ENCODE measurements around the gene NTN1.

The NTN1 gene

GRCh38 chr17:9132944-9133610 lies 111.8 kb downstream of the NTN1 start:
- H3K4me3 Mint-ChIP-seq = no peak overlapping the region
- no peaks in the 10 kb centered on the region for H3K9me3 Mint-ChIP-seq
- TF ChIP-seq CTCF (IDR thresholded peaks at IDR 0.05; ENCODE audit: unreplicated experiment in 3 of 3) = no peak
- H3K27ac Mint-ChIP-seq = no peak overlapping the region
- H3K36me3 Mint-ChIP-seq (ENCODE audit: low read depth) = no peaks in the 10 kb centered on the region
- H3K4me1 Mint-ChIP-seq = peaks cover 20% of the 10 kb centered on the region
- peaks cover 22% of the 10 kb centered on the region for H3K27me3 Mint-ChIP-seq (ENCODE audit: low read depth)

GRCh38 chr17:9138161-9138717 lies 116.9 kb downstream of the NTN1 start:
- Mint-ChIP-seq H3K27ac (no peak overlapping the region), H3K4me1 (peaks cover 20% of the 10 kb centered on the region), H3K36me3 (ENCODE audit: low read depth) (no peaks in the 10 kb centered on the region), H3K9me3 (no peaks in the 10 kb centered on the region), H3K4me3 (no peak overlapping the region), H3K27me3 (ENCODE audit: low read depth) (peaks cover 10% of the 10 kb centered on the region)
- TF ChIP-seq CTCF (IDR thresholded peaks at IDR 0.05; ENCODE audit: unreplicated experiment in 3 of 3) = no peak

- Mint-ChIP-seq H3K9me3 (no peaks in the 10 kb centered on the region), H3K27me3 (ENCODE audit: low read depth) (peaks cover 14% of the 10 kb centered on the region), H3K27ac (no peak overlapping the region), H3K4me3 (no peak overlapping the region), H3K36me3 (ENCODE audit: low read depth) (no peaks in the 10 kb centered on the region), H3K4me1 (peaks cover 15% of the 10 kb centered on the region)
- TF ChIP-seq CTCF (IDR thresholded peaks at IDR 0.05; ENCODE audit: unreplicated experiment in 3 of 3) = no peak
Observed at GRCh38 chr17:9139695-9140094, 118.4 kb downstream of the NTN1 start.

- peaks cover 8% of the 10 kb centered on the region for H3K4me1 Mint-ChIP-seq
- H3K9me3 Mint-ChIP-seq = no peaks in the 10 kb centered on the region
- no peak for TF ChIP-seq CTCF (IDR thresholded peaks at IDR 0.05; ENCODE audit: unreplicated experiment in 3 of 3)
- peaks cover 14% of the 10 kb centered on the region for H3K27me3 Mint-ChIP-seq (ENCODE audit: low read depth)
- H3K27ac Mint-ChIP-seq = no peak overlapping the region
- no peaks in the 10 kb centered on the region for H3K36me3 Mint-ChIP-seq (ENCODE audit: low read depth)
- no peak overlapping the region for H3K4me3 Mint-ChIP-seq
Observed at GRCh38 chr17:9140550-9141424, 119.5 kb downstream of the NTN1 start.

- H3K27me3 Mint-ChIP-seq (ENCODE audit: low read depth) = peaks cover 12% of the 10 kb centered on the region
- H3K36me3 Mint-ChIP-seq (ENCODE audit: low read depth) = no peaks in the 10 kb centered on the region
- no peaks in the 10 kb centered on the region for H3K9me3 Mint-ChIP-seq
- peaks cover 8% of the 10 kb centered on the region for H3K4me1 Mint-ChIP-seq
- H3K4me3 Mint-ChIP-seq = no peak overlapping the region
- TF ChIP-seq CTCF (IDR thresholded peaks at IDR 0.05; ENCODE audit: unreplicated experiment in 3 of 3) = no peak
- H3K27ac Mint-ChIP-seq = no peak overlapping the region
Observed at GRCh38 chr17:9141425-9141753, 120.1 kb downstream of the NTN1 start.

Measured in nephron (organoid).